GM18951 (cell line): ENCODE results near the gene MAML2.

ENCODE experiments used
- POLR2A ChIP-seq: IDR thresholded peaks from 4 replicates; pipeline ENCODE4 v1.6.1; 2011; ENCODE audit warnings: mild to moderate bottlenecking; ENCODE audit not compliant: insufficient read length, insufficient read depth; ENCODE audit errors: extremely low read depth
- in situ Hi-C: fragments of 300-500 bp; cut with MboI; formaldehyde crosslinking; loops from one replicate; pipeline ENCODE4 v1.12.0; 2022; ENCODE audit warnings: low sequenced_read_pairs, mixed read lengths, inconsistent platforms; ENCODE audit not compliant: unreplicated experiment

The MAML2 gene

DNA sequence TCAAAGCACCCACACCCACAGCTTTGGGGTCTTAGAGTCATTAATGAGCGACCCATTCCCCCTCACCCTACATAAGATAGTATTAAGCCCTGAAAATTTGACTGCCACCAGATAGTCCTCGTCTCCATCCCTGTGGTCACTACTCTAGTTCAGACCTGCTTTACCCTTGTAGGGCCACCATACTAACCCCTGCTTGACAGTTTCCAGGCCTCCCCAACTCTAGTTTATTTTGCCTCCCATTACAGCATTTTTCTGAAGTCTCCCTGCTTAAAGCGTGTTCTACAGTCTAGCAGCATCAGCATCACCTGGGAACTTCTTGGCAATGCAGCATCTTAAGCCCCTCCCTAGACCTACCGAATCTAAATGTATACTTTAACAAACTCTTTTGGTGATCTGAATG, 192.4 kb downstream of the MAML2 start:
- TF ChIP-seq POLR2A, result no peak
- in situ Hi-C loops, result no loop called here

DNA sequence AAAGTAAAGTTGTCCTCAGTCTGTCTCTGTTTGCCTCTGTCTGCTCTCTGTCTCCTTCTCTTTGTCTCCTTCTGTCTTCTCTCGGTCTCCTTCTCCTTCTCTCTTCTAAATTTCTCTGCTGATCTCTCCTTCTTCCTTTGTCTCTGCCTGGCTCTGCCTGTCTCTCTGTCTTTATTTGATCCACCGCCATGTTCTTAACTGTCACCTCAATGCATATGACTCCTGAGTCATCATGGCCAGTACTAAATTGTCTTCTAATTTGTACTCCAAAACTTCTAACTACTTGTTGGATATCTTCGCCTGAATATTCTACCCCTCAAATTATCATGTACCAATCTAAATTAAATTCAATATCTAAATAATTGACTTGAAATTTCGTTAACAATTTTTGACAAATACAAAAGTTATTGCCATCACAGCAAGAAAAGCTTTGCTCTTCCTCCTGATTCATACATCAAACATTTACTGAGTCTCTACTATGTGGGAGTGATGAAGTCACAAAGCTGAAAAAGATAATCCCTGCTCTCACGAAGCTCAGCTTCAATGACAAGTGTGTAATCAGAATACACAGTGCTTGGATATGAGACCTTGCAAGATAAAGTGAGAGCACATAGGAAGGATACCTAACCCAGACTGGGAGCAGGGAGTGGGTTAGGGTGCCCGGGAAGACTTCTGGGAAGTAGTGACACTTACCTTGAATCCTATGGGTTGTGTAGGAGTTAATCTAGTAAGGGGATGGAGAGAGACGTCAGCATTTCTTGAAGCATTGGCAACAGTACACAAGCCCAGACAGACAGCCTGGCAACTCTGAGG, 193.0 kb downstream of the MAML2 start:
- TF ChIP-seq POLR2A, result no peak
- in situ Hi-C loops, result no loop called here

DNA sequence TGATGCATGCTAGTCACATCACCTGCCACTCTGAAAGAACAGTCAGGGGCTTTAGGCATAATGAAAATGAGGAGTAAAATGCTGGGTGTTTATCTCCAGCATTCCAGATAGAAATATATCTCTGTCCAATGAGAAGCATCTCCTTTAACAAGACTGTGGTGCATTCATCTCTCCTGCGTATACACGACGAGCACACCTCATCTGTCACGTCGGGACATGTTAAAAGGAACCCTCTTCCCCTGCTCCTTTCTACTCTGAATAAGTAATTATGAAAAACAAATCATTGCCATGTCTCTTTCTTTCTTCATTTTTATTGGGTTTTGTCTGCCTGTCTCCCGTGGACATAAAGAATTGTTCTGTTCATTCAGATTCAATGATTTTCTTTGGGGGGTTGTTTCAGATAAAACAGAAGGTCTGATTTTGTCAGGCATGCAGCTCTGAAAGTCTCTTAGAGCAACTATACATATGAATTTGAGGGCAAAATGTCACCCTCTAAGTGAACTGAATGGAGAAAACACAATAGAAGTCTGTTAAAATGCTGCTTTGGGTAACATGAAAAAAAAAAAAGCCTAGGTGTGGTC, 195.0 kb downstream of the MAML2 start:
- no peak for TF ChIP-seq POLR2A
- in situ Hi-C loops, result no loop called here

DNA sequence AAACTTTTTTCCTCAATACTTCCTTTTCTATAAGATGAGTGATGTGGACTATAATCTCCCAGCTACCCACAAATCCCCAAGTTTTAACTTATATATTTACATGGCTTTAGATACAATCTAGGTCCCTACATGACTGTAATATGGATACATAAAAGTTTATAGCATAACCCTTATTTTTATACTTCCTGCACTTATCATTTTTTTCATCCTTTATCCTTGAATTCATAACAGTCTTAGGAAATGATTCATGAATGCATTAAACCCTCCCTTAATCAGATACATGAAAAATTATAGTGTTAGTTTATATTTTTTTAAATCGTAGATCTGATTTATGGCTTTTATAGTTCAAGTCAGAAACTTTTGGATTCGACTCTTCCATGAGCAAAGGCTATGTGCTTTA, 195.8 kb downstream of the MAML2 start:
- TF ChIP-seq POLR2A, result no peak
- in situ Hi-C loops, result no loop called here

DNA sequence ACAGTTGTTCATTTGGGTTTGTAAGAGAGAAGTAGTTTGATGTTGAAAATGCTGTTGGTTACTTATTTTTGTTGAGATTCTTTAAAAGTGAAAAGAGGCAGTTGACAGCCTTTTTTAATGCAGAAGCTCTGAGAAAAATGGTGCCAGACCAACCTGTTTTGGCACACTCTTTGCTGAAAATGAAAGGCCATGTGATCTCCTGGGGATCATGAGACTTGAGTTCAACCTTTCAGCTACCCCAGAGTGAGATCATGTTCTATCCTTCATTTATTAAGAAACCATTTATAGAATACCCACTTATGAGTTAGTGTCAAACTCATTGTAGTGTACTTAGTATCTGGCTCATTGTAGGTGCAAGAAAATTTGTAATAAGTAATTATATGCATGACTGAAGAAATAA, 196.2 kb downstream of the MAML2 start:
- in situ Hi-C loops, result no loop called here

DNA sequence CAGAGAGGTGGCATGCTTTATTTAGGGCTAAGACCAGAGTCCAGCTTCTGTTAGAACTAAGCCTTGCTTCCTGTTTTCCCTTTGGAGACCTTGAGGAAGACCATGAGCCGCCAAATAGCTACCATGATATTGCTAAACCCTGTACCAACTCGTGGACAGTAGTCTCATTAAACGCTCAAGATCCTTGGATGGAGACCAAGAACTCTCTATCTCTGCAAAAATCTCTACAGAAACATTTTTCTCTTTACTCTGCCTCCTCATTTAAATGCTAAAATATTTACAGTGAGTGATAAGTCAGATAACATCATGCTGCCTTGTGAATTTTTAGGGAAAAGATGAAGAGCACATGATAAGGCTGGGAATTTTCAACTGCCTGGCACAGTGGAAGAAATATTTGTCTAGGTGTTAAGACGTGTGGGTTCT, 197.8 kb downstream of the MAML2 start:
- in situ Hi-C loops, result no loop called here

More for the DNA sequence above, 196.2 kb downstream of the MAML2 start:
- no peak for TF ChIP-seq POLR2A

DNA sequence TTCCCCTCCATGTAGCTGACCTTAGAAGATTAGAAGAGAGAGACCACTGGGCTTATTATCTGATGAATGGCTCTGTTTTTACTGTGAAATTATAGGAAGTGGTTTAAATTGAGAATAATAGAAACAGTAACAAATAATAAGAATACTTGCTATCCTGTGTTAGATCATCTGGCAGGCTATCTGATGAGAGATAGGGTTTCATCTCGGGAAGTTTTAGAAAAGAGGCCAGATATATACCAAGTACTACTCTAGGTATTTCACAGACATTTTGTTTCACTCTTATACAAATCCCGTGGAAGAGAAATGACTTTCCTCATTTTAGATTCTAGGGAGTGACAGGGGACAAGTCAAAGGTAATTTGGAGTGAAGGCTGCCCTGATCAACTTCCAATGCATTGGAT, 198.4 kb downstream of the MAML2 start:
- in situ Hi-C loops, result no loop called here

More for the DNA sequence above, 197.8 kb downstream of the MAML2 start:
- no peak for TF ChIP-seq POLR2A

DNA sequence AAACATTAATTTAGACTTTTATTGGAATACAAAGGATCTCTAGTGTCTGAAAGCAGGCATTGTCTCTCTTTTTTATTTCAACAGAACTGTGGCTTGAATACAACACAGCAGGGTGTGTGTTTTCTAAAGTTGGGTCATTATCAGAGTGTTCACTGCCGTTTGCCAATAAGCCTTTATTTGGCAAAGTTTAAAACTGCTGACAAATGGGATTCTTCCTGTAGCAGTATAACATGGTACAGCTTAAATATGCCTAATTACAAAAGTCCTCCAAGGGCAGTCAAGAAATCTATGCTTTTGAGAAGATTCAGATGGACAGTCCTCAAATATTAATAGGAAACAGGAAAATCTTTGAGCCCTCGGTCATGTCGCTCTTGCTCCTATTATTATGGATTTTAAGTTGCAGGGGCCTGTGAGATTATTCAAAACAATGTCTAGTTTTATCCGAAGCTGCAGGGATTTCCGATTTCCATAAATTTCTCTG, 199.9 kb downstream of the MAML2 start:
- in situ Hi-C loops, result no loop called here

More for the DNA sequence above, 198.4 kb downstream of the MAML2 start:
- no peak for TF ChIP-seq POLR2A

DNA sequence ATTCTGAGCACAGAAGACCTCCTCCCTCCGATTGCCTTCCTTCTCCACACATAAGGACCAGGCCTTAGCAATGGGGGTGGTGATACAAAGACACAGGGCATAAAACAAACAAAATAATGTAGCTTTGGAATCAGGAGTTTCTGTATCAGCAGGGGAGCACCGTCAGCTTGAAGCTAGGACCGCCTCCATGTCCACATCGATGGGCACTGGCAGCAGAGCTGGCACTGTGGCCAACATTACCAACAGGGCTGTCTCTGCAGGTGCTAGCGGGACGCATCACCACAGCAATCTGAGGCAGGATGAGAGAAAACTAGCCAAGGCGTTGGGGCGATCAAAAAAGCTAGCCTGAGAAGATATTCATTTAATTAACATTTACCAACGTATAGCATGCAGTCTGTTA, 201.4 kb downstream of the MAML2 start:
- in situ Hi-C loops, result no loop called here
- TF ChIP-seq POLR2A, result no peak

More for the DNA sequence above, 199.9 kb downstream of the MAML2 start:
- TF ChIP-seq POLR2A, result no peak

DNA sequence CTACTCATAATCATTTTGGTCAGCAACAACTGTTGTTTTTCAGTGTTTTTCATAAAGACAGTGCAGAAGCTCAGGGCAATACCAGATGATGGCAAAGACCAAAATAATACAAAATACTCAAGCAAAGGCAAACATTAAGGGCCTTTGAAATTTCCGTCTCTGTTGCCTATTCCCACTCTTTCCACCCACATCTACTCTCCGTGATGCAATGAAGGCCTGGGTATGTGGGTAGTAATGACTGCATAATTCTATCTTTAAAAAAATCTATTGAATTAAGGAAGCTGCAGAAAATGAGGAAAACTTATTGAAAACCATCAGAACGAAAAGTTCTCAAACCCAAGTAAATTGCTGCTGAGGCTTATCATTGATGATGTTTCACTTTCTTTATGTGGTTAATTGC, 203.3 kb downstream of the MAML2 start:
- TF ChIP-seq POLR2A, result no peak
- in situ Hi-C loops, result no loop called here

DNA sequence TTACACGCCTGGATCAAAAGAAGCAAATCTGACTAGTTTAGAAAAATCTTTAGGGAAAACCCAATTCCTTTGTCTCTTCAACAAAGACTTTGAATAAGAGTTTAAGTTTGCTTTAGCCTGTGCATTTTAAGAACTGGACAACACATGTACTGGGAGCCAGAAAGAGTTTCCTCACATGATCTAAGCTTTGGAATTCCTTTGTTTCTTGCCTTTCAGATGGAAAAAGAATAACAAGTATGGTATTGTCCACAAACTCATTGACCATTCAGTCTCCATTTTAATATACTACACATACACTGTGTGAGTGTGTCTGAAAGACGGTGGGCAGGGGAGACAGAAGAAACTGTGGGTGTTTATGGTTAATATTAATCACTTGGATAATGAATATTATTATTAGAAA, 205.6 kb downstream of the MAML2 start:
- in situ Hi-C loops, result no loop called here
- TF ChIP-seq POLR2A, result no peak

DNA sequence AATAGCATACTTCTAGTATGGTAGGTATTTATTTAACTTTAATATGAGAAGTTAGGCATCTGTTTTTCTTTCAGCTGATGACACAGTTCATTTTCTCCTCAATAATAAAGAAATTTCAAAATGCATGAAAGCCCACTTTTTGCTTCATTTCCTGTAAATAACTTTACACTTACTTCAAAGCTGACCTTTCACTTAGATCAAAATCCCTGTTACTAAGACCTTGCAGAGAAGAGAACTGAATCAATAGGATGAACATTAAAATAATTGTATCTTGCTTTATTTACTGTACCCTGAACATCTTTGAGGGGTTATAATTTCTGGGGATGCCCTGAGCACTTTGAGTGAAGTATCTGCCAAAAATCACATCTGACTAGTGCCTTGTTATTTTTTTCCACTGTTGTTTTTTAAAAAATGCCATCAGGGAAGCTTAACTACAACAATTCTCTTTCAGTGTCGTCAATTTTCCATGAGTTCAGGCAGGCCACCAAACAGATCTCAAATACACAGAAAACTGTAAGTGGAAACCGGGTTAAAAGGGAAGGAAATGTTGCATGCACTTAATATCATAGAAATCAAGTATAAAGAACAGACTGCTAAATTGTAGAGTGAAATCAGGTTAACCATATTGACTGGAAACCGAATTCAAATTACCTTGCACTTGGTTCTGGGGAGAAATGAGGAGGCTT, 206.2 kb downstream of the MAML2 start:
- in situ Hi-C loops, result no loop called here
- no peak for TF ChIP-seq POLR2A

DNA sequence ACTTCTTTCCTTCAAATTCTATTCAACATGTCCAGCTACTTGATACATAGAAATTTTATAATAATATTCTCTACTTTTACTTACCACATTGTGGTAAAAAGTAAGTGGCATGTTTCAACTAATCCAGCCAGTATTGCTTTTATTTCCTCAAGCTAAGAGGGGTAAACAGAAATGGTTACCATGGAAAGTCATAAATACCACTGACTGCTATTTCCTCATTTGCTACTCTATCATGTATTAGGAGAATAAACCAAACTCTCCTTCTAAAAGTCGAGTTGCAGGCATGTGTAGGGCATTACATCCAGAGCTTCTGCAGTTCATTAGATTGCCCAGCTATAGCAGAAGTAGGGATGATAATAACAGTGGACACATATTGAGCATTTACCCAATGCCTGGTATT, 208.4 kb downstream of the MAML2 start:
- TF ChIP-seq POLR2A, result no peak
- in situ Hi-C loops, result no loop called here
